HL-60 (cell line): ENCODE results near the gene CAMKMT.

Source experiments
- DNase-seq, 2 experiments: peaks; one replicate each; pipeline ENCODE4 v3.0.0-alpha.2; 2010 to 2020; ENCODE audit warnings: low read depth in 1 of 2, low spot score in 1 of 2
- H3K27ac ChIP-seq: fragments of 250-450 bp; sonication (Bioruptor Pico); replicated peaks from 2 replicates; pipeline ENCODE4 v1.5.1; 2020; ENCODE audit warnings: mild to moderate bottlenecking, moderate library complexity
- H3K27me3 ChIP-seq: fragments of 250-450 bp; sonication (Bioruptor Pico); 2 replicates; pipeline ENCODE4 v1.5.1; 2021; ENCODE audit warnings: mild to moderate bottlenecking, moderate library complexity; ENCODE audit not compliant: insufficient read depth, poor library complexity, severe bottlenecking
- H3K4me3 ChIP-seq: replicated peaks from 2 replicates; pipeline ENCODE4 v1.5.1; 2011; ENCODE audit warnings: mild to moderate bottlenecking, control low read depth, low read length; ENCODE audit not compliant: insufficient read depth
- GABPA ChIP-seq: IDR thresholded peaks from 2 replicates; pipeline ENCODE4 v1.6.1; 2012; ENCODE audit warnings: low read depth
- POLR2AphosphoS5 ChIP-seq: IDR thresholded peaks from 2 replicates; pipeline ENCODE4 v1.6.1; 2012; ENCODE audit warnings: low read depth
- SPI1 ChIP-seq: IDR thresholded peaks from 2 replicates; pipeline ENCODE4 v1.6.1; 2012; ENCODE audit warnings: low read depth, mild to moderate bottlenecking, borderline replicate concordance
- long read RNA-seq: library from polyadenylated mRNA; unstranded; transcript quantifications from one replicate; pipeline ENCODE4 v2.0.0, GENCODE V29; 2020
- TF ChIP-seq, protein P1 (sequence below): IDR thresholded peaks from one replicate; pipeline ENCODE4 v1.5.1; 2011; ENCODE audit warnings: low read length, control low read depth, inconsistent platforms; ENCODE audit not compliant: insufficient read depth
- TF ChIP-seq, protein P2 (sequence below): IDR thresholded peaks from 2 replicates; pipeline ENCODE4 v1.6.1; 2012; ENCODE audit warnings: low read depth; ENCODE audit not compliant: insufficient replicate concordance

The CAMKMT gene
- long read RNA-seq, partial matches to known transcripts = 2 of 5 reads
- long read RNA-seq, other reads (novel, unspliced or antisense) = 3 of 5 reads

DNA sequence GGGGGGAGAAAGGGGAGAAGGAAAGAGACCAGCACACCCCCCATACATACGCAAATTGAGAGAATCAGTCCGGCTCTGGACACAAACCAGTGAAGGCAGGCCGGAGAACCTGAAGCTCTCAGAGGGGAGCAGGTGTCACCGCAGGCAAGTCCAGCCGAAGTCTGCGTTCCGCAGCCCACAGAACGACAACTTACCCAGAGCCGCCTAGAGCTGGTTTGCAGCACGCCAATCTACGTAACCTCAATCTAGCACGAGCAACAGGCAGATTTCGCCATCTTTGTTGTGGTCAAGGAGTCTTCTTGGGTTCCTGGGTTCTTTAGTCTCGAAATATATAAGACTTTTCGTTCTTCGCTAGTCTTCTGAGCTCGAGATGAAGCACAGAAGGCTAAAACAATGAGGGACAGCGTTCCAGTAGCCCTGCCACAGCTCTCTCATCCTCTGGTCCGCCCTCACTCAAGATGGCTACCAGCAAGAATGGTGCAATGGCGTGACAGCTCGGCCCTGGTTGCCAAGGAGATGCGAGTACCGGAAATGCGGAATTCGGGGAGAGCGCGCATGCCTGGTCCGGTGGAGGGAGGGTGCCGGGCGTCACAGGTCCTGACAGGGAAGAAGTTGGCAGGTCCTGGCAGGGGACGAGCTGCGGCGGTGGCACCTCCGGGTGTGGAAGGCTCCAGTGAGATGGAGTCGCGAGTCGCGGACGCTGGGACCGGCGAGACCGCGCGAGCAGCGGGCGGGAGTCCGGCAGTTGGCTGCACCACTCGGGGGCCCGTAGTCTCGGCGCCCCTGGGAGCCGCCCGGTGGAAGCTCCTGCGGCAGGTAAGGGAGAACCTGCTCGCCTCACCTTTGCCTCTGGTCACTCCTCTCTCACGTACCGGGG lies at the start of gene CAMKMT, which contains the start of gene PREPL:
Gene CAMKMT (plus strand): TSS at position 618 of the 877 bp plus-strand sequence.
Gene PREPL (minus strand): TSS at position 165 of the 877 bp plus-strand sequence. CDS start 15,152 bp downstream, outside the sequence.
- TF ChIP-seq, protein P1, sequence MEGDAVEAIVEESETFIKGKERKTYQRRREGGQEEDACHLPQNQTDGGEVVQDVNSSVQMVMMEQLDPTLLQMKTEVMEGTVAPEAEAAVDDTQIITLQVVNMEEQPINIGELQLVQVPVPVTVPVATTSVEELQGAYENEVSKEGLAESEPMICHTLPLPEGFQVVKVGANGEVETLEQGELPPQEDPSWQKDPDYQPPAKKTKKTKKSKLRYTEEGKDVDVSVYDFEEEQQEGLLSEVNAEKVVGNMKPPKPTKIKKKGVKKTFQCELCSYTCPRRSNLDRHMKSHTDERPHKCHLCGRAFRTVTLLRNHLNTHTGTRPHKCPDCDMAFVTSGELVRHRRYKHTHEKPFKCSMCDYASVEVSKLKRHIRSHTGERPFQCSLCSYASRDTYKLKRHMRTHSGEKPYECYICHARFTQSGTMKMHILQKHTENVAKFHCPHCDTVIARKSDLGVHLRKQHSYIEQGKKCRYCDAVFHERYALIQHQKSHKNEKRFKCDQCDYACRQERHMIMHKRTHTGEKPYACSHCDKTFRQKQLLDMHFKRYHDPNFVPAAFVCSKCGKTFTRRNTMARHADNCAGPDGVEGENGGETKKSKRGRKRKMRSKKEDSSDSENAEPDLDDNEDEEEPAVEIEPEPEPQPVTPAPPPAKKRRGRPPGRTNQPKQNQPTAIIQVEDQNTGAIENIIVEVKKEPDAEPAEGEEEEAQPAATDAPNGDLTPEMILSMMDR = no peak
- TF ChIP-seq POLR2AphosphoS5 = peak; percentile 81
- no peaks in the 10 kb centered on the region for H3K27me3 ChIP-seq
- H3K4me3 ChIP-seq = peak within 1 kb of the TSS; percentile 78
- DNase-seq = peak; percentile 97 to 99
- H3K27ac ChIP-seq = peak within 1 kb of the TSS; percentile 98

DNA sequence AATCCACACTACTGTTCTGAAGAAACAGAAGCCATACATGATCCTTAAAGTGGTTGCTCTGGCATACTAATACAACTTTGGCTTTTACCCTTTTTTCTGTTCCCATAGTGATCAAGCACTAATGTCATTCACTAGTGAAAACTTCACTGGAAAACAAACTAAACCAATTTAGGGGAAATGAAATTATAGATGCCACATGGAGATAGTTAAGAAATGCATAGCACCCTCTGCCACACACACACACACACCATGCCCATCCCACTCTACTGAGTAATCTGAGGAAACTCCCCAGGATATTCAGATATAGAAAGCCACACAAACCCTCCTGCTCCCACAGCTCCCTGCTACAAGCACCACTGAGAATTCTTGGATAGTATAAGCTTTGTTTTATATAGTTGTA lies 47.4 kb upstream of the CAMKMT start:
- no peak for DNase-seq
- TF ChIP-seq SPI1 = no peak
- no peak for TF ChIP-seq GABPA
- TF ChIP-seq, protein P2, sequence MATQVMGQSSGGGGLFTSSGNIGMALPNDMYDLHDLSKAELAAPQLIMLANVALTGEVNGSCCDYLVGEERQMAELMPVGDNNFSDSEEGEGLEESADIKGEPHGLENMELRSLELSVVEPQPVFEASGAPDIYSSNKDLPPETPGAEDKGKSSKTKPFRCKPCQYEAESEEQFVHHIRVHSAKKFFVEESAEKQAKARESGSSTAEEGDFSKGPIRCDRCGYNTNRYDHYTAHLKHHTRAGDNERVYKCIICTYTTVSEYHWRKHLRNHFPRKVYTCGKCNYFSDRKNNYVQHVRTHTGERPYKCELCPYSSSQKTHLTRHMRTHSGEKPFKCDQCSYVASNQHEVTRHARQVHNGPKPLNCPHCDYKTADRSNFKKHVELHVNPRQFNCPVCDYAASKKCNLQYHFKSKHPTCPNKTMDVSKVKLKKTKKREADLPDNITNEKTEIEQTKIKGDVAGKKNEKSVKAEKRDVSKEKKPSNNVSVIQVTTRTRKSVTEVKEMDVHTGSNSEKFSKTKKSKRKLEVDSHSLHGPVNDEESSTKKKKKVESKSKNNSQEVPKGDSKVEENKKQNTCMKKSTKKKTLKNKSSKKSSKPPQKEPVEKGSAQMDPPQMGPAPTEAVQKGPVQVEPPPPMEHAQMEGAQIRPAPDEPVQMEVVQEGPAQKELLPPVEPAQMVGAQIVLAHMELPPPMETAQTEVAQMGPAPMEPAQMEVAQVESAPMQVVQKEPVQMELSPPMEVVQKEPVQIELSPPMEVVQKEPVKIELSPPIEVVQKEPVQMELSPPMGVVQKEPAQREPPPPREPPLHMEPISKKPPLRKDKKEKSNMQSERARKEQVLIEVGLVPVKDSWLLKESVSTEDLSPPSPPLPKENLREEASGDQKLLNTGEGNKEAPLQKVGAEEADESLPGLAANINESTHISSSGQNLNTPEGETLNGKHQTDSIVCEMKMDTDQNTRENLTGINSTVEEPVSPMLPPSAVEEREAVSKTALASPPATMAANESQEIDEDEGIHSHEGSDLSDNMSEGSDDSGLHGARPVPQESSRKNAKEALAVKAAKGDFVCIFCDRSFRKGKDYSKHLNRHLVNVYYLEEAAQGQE = no peak
- no peak for TF ChIP-seq POLR2AphosphoS5
- TF ChIP-seq, protein P1 = no peak
- Histone ChIP-seq H3K4me3 (no peak overlapping the region), H3K27me3 (no peaks in the 10 kb centered on the region), H3K27ac (no peak overlapping the region)

DNA sequence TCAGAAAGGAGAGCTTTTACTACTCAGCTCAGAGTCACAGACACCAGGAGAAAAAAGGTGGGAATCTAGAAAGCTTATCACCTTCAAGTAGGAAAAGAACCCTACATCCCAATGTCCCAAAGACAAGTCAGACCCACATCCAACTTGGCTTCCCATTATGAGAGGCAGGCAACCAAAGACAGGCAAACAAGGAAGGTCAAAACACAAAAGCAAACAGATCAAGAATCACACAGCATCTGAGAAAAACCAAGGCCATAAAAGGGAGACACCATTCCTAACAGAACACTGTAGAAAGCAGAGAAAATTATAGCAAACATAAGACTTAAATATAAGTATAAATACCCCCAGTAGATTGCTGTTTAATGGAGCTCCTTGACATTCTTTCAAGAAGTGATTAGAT lies 45.8 kb upstream of the CAMKMT start:
- Histone ChIP-seq H3K27me3 (no peaks in the 10 kb centered on the region), H3K4me3 (no peak overlapping the region), H3K27ac (no peak overlapping the region)
- no peak for DNase-seq
- TF ChIP-seq, protein P2 = no peak
- TF ChIP-seq GABPA (no peak), SPI1 (no peak)

DNA sequence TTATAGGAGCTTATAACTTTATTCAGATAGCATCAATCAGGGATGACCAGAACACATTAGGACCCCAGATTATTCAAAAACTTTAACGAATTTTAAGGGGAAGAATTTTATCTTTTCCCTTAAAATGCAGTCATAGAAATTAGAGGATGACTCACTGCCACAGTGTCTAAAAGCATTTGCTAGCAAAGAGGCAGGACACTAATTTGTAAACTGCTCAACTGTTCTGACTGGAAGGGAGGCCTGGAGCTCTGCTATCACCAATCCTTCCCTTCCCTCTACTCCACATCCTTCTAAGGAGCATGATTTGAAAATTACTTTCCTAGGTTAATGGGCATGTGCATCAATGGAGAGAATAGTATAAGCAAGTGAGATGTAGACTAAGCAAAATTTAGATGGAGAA lies 40.9 kb upstream of the CAMKMT start:
- Histone ChIP-seq H3K4me3 (no peak overlapping the region), H3K27me3 (no peaks in the 10 kb centered on the region), H3K27ac (no peak overlapping the region)
- DNase-seq = no peak
- TF ChIP-seq, protein P1 = no peak
- TF ChIP-seq SPI1 (no peak), POLR2AphosphoS5 (no peak), GABPA (no peak)
- TF ChIP-seq, protein P2 = no peak
